COLO829 (cell line): ENCODE results near the gene SPIN1.

Experiments
- DNase-seq: peaks from one replicate; pipeline ENCODE4 v3.0.0; 2012; ENCODE audit warnings: low spot score

The SPIN1 gene

DNA sequence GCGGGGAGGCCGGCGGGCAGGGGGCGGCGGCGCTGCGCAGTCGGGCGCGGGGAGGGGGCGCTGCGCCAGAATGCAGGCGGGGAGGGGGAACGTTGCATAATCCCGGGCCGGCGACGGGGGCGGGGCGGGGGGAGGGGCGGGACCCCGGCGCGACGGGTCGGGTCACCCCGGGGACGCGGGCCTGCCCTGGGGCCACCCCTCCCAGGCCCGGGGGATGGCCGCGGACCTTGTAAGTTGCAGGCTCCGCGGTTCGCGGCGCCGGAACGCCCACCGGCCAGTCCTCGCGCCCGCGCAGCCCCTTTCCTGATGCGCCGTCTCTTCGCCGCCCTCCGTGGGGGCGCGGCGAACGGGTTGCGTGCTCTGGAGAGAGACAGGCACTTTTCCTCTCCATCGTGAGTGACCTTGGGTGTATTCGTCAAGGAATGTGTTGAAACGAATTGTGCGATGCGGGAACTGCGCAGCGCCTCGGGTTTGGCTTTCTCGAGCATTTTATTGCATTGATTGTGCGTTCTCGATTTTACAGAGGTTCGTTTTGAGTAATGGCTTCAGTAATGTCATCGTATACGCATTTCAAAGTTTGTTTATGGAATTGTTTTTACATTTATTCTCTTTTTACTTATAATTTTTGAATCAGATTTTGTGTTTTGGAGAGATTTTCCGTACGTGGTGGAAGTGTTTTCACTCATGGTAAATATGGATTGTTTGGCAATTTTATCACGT, 802 bp downstream of the SPIN1 start:
- DNase-seq: peak; percentile 62

DNA sequence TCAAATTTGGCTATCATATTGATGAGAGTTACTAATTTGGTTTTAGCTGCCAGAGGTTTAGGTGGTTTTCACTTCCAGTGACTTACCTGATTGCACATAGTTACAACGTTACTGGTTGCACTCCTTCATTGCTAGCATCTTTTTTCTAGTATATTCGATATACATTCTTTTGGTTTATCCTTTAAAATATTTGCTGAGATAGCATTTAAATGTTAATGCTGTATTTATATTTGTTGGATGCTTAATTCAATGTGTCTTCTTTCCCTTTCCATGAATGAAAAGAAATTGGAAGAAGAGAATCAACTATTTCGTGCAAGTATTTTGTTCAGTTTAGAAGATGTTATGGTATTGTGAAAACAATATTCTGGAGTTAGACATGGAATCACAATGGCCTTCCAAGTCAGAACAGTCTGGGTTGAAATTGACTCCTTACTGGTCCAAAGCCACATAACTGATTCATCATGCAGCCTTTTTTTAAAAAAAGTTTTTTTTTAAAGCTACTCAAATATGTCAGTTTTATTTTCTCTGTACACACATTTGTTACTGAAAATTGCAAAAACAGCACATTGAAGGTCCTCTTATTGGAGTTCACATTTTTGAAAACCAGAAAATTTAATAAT, 2.2 kb downstream of the SPIN1 start:
- no peak for DNase-seq

DNA sequence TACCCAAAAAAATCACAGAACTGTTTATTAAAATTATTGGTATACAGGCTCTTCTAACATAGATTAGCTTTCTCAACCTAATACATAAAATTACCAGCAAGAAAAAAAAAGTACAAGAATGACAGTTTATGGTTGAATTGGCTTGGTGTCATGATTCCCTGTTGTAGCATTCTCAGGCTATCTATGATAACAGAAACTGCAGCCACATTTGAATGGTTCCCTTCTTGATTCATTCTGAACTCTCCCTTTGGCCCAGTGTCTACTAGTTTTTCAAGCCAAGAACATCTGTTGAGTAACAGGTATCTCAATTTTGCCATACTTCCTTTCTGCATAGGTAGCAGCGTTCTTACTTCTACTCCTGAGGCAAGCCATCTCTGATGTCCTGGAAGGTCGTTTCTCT, 3.0 kb downstream of the SPIN1 start:
- DNase-seq: no peak

DNA sequence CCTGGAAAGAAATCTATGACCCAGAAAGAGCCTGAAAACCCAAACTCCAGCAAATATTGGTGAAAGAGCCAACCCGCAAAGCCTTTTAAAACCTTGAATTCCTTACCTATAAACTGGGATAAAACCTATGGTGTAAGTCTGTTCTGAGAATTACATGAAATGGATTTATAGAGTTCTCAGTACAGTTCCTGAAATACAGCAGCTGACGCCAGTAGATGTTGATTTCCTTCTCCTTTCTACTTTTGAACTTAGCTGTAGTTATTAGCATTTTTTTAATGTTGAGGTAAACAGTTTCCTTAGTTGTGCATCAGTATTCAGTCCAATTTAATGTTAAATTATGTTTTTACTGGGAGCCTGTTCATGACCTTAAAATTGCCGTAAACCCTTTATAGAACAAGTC, 3.7 kb downstream of the SPIN1 start:
- DNase-seq: no peak

DNA sequence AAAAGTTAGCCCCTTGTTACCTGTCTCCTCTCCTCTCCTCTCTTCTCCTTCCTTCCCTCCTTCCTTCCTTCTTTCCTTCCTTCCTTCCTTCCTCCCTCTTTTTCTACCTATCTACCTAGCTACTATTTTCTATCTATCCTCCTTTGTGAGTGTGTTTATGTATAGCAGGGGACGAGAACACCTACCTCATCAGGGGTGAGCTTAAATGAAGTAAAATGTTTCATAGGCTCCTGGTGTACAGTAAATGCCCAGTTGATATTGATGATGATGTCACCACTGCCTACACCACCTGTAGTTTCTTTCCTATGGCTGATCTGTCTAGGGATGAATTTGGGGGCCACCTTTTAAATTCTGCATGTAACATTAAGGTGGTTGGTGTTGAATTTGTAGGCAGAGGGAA, 4.3 kb downstream of the SPIN1 start:
- DNase-seq: no peak

DNA sequence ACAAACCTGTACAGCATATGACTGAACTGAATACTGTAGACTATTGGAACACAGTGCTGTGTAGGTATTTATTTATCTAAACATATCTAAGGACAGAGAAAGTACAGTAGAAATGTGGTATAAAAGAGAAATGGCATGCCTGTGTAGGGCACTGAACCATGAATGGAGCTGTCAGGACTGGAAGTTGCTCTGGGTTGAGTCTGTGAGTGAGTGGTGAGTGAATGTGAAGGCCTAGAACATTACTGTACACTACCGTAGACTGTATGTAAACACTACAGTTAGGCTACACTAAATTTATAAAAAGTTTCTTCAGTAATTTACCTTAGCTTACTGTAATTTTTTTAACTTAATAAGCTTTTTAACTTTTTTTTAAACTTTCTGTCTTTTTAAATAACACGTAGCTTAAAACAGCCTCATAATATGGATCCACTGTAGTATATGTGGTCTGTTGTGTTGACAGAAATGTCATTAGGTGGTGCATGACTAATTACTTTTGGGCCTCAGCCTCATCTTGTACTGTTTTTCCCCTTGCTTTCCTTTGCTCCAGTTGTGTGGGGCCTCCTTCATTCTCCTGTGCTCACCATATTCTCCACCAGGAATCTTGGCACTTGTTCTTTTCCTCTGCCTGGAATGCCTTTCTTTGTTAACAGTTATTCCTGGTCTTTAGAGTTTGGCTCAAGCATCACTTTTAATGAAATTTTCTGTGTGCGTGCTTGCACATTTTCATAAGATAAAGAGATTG, 8.8 kb downstream of the SPIN1 start:
- DNase-seq: no peak

DNA sequence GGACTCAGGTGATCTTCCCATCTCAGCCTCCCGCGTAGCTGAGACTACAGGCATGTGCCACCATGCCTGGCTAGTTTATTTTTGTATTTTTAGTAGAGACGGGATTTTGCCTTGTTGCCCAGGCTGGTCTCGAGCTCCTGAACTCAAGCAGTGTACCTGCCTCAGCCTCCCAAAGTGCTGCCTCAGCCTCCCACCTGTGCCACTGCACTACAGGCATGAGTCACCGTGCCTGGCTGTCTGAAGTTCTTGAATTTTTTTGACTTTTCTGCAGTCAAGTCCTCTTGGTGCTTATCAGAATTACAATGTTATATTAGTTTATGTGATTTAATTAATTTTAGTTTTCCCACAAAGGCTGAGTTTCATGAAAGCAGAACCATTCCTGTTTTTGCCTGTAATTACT, 9.8 kb downstream of the SPIN1 start:
- DNase-seq: no peak

DNA sequence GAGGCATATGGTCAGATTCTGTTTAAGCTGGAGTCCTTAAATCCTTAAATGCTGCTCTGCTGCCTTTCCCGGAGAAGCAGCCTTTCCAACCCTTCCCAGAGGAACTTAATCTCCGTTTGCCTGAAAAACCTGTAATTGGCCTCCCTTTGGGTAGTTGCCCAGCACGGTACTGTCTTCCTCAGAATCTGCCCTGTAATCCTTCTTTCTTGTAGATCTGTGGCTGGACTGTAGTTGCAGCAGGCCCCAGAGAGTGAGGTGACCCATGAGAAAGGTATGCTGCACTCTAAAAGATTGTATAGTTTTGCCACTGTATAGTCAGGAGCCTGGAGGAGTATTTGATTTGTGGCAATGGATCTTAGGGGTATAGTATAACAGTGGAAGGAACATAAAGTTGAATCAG, 11.7 kb downstream of the SPIN1 start:
- no peak for DNase-seq

DNA sequence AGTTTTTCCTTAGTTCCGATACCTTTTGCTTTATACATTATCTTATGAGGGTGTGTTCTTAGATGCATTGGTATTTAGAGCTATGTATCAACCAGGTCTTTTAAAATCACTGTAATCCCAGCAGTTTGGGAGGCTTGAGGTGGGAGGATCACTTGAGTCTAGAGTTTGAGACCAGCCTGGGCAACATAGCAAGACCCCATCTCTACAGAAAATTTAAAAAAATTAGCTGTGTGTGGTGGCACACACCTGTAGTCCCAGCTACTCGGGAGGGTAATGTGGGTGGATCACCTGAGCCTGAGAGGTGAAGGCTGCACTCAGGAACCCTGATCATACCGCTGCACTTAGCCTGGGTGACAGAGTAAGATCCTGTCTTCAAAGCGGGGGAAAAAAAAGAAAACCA, 15.1 kb downstream of the SPIN1 start:
- DNase-seq: no peak

DNA sequence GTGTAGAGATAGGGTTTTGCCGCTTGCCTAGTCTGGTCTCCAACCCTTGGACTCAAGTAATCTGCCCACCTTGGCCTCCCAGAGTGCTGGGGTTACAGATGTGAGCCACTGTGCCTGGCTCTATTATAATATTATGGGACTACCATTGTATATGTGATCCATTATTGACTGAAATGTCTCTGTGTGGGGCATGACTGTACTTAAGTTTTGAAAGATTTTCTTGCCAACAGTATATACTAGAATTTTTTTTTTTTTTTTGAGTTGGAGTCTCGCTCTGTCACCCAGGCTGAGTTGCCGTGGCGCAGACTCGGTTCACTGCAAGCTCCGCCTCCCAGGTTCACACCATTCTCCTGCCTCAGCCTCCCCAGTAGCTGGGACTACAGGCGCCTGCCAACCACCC, 17.8 kb downstream of the SPIN1 start:
- no peak for DNase-seq

DNA sequence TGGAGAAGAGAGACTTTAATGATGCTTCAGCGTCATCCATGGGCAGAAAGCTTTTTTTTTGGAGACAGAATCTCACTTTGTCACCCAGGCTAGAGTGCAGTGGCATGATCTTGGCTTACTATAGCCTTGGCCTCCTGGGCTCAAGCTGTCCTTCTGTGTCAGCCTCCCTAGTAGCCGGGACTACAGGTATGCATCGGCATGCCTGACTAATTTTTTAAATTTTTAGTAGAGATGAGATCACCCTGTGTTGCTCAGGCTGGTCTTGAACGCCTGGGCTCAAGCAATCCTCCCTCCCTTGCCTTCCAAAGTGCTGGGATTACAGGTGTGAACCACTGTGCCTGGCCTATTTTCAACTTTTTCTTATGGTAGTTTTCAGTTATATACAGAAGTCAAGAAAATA, 23.2 kb downstream of the SPIN1 start:
- DNase-seq: no peak

DNA sequence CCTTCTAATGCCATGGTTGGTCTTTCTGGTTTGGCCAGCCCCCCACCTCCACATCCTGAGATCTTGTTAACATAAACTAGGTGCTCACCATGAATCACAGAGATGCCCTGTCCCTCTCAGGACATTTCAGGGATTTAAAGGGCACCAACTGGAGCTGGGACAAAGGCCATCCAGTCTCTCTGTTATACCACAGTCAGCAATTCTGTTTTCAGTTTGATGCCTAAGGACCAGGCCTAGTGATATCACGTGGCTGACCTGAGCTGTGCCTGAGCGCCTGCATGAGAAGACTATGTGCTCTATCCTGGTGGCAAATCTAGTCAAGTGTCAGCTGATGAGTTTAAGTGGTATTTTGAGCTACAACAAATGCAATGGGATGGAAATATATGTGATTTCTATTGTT, 26.1 kb downstream of the SPIN1 start:
- DNase-seq: no peak

DNA sequence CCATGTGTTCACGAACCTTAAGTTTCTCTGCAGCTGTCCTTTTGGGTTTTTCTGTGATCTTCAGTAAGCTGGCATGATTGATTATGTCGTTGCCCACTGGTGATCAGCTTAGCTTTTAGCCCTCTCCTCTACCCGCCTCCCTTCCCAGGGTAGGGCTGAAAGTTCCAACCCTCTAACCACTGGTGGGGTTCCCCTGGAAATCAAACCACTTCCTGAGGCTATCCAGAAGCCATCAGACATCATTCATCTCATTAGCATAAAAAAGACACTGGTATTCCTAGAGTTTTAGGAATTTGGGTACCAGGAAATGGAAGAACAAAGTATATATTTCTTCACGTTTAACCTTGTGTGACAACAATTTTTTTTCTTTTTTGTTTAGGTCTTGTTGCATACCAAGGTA, 29.8 kb downstream of the SPIN1 start:
- DNase-seq: no peak

DNA sequence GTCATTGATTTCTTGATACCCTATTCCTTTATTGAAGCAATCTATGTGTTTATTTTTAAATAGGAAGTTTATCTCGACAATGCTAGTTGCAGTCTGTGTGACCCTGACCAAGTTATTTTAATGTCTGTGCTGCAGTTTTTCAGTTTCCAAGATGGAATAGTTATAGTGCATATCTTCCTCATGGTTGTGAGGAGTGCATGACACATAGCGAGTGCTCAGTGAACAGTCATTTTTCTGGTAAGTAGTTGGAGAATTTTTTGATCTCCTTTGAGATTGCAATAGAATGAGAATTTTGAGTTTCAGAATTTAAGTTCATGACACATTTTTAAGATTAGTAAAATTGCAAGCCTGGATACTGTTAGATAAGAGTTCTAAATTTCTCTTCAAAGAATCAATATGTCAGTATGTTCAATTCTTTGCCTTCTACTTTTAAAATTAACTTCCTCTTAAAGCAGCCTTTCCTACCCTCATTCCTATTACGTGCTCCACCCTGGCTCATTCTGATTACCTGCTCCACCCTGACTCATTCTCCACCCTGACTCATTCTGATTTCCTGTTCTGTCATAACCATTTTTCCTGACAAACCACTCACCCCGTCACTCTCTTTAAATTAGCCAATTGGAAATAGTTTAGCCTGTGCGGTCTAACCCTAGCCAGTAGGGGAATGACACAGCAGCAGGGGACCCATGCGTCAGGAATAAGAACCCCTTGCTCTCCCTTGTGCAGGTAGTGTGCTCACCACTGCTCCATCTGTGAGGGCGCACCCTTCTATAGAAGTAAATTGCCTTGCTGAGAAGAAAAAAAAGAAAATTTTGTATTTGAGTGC, 30.7 kb downstream of the SPIN1 start:
- no peak for DNase-seq

DNA sequence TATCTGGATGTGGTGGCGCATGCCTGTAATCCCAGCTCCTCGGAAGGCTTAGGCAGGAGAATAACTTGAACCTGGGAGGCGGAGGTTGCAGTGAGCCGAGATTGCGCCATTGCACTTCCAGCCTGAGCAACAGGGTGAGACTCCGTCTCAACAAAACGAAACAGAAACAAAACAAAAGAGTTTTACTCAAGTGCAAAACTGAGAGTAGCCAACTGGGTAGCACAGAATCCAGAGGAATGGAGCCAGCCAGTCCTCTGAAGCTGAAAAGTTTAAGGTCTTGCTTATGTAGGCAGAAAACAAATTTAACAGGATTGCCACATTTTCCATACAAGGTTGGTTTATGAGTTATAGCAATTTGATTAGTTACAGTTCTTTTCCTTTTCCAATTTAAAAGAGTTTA, 32.0 kb downstream of the SPIN1 start:
- DNase-seq: no peak

DNA sequence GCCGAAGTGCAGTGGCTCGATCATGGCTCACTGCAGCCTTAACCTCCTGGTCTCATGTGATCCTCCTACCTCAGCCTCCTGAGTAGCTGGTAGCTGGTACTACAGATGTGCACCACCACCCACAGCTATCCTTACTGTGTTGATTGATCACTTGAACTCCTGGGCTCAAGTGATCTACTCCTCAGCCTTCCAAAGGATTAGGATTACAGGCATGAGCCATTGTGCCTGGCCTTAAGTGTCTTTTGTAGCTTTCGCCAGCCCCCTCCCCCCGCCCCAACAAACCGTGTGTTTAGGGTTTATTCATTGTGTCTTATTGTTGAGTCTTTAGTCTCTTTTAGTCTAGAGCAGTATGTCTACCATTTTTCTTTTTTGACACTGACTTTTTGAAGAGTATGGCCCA, 33.1 kb downstream of the SPIN1 start:
- no peak for DNase-seq

DNA sequence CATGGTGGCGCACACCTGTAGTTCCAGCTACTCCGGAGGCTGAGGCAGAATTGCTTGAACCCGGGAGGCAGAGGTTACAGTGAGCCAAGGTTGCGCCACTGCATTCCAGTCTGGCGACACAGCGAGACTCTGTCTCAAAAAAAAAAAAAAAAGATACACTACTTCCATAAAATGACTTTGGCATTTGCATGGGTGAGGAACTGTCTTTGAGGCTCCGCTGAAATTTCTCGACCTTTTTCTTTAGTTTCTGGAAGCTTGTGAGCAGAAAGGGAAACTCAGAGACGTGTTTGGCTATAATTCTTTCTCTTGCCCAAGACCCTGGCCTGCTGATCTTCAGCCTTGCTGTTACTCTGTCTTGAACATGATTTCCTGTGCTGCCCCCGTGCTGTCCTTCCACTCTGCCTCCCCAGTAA, 37.3 kb downstream of the SPIN1 start:
- no peak for DNase-seq

DNA sequence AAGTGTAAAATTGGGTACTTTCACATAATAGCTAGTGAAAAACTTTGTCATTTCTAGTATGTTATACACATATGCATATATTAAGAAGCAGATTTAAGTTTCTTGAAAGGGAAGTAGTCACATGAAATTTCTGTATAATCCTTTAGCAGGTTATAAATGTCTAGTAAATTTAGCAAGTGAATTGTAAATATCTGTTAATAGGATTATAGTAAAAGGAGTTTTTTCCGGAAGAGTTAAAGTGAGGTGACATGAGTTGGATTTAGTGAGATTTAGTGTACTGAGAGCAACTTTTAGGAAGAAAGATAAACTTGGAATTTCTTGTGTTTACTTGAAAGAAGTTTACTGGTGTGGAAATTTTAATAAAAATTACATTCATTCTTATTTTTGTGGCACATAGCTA, 38.4 kb downstream of the SPIN1 start:
- DNase-seq: no peak

DNA sequence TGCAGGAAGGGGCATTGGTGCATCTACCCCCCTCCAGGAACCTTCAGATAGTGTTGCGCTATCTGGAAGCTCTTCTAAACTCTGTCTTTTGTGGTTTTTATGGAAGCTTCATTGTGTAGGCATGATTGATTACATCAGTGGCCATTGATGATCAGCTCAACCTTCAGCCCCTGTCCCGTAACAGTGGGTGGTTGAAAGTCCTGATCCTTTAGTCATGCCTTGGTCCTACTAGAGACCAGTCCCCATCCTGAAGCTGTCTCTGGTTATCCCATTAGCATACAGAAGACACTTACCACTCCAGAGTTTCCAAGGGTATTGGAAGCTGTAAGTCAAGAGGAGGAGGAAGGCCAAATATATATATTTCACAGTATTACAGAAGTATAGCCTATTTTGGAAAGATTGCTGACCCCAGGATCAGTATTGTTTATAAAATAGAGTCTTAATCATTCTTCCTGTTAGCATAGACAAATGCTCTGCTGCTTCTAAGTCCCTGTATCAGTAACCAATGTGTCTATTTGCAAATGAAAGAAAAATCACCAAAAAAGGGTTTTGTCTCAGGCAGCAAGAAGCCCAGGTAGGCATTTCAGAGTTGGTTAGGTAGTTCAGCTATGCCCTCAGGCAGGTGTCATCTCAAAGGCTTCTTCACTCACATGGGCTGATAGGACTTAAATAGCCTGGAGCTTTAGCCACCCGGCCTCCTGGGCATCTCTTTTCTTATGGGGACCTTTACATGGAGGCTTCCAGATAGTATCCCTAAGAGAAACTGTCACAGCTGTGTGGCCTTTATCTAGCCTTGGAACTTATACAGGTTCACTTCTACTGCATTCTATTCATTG, 41.6 kb downstream of the SPIN1 start:
- no peak for DNase-seq

DNA sequence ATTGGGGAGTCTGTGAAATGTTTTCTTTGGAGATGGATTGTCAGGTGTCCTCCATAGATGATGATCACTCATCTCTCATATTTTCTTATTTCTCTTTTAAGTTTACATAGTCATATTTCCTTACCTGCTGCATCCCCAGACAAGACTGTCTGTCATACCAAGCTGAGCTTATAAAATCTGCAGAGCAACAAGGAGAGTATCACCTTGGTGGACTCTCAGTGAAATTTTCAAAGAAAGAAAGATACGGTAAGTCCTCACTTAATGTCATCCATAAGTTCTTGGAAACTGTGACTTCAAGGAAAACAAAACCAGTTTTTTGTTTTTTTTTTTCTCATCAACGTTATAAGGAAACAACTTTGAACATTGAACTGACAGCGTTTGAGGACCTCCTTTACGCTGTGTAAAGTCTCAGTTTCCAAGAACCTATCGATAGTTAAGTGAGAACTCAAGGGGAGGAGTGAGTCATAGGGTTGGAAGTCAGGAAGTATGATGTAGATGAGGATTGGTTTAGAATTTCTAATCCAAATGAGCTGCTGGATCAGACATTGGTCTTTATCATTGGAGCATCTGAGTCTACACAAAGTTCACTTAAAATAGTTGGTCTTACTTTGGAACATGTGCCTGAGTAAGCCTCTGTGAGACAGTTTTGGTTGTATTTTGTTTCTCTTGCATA, 45.5 kb downstream of the SPIN1 start:
- DNase-seq: no peak

DNA sequence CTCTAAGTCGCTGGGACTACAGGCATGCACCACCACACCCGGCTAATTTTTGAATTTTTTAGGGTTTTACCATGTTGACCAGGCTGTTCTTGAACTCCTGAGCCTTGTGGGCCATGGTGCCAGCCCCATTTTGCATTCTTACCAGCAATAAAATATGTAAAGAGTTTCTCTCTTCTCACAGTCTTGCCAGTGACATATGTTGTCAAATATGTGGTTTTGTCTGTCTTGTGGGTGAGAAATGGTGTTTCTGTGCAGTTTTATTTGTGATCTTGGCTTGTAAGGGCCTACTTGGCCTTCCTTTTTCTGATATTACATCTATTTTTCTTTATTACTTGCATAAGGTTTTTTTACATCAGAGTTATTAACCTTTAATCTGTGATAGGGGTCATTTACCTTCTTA, 47.1 kb downstream of the SPIN1 start:
- no peak for DNase-seq
